NCI-H1930 (cell line): Measurements from ENCODE around the gene SUSD1.

Experiments used
- DNase-seq, 2 experiments: peaks; one replicate each; lab custom pipeline; 2025; lab: John Stamatoyannopoulos, UW

Gene SUSD1

DNA sequence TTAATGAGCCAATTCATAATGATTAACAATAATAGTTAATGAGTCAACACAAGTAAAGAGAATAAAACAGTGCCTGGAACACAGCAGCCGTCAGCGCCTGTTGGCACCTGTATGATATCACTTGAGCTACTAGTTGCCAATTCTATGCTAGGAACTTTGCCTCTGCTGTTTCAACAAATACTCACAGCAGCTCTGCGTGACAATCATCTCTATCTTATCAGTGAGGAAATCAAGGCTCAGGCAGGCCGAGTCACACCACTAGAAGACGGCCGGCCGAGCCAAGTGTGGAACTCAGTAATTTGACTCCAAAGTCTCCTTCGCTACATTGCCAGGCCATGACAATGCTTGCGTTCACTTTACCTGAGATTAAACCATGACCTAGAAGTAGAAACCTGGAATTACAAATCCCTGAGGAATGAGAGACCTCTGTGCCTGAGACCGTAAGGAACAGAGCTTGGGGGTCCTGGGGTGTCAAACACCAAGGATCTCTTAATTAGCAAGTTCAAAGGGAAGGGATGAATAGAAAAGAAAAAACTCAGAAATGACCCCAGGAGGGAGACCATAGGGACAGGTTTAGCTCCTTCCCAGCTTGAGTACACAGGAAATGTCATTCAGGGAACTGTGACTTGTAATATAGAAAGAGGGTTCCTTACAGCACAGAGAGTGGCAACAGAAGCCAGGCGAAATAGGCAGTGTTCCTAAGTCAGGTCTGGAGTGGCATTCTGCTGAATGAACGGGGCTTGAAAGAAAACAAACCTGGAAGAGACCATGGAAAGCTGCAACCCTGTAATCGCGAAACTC is 109.1 kb downstream of the SUSD1 start:
- DNase-seq: no peak

DNA sequence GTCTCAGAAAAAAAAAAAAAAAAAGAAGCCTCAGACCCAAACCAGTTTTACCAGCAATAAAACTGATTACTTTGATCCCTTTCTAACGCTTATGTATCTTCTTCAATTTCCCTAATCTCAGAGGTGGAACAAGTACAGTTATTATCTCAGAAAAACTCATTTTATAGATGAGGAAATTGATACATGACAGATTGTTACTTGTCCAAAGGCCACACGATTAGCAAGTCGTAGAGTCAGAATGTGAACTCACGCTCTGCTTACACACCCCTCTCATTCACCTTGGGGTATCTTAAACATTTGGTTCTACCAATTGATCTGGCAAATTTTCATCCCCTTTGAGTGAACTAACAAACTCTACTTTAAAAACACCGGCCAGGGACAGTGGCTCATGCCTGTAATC is 110.2 kb downstream of the SUSD1 start:
- DNase-seq: no peak

DNA sequence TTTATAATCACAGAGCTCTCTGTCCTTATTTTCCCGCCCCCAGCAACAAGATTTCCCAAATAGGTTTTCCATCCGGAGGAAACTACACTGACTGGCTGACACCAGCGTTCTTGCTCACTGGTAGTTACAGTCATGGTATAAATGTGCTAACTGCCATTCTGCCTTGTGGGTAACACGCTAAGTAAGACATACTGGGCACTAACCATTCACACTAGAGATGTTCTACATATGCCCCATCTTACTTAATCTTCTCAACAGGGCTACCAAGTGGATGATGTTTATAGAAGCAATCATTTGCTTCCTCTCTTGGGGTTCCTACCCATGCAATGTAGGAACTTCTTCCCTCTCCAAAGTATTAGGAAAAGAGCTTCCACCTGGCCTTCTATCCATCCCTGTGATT is 111.5 kb downstream of the SUSD1 start:
- DNase-seq: no peak

DNA sequence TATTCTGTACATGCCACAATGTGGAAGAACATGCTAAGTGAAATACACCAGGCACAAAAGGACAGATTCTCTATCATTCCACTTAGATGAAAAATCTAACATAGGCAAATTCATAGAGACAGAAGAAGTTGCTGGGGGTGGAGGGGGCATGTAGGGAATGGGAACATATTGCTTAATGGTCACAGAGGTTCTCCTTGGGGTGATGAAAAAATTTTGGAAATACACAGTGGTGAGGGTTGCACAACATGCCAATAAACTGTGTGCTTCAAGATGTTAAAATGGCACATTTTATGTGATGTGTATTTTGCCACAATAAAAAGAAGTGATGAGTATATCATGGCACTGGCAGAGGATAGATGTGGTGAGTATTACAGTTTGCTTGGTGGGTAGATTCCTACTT is 111.9 kb downstream of the SUSD1 start:
- DNase-seq: no peak

DNA sequence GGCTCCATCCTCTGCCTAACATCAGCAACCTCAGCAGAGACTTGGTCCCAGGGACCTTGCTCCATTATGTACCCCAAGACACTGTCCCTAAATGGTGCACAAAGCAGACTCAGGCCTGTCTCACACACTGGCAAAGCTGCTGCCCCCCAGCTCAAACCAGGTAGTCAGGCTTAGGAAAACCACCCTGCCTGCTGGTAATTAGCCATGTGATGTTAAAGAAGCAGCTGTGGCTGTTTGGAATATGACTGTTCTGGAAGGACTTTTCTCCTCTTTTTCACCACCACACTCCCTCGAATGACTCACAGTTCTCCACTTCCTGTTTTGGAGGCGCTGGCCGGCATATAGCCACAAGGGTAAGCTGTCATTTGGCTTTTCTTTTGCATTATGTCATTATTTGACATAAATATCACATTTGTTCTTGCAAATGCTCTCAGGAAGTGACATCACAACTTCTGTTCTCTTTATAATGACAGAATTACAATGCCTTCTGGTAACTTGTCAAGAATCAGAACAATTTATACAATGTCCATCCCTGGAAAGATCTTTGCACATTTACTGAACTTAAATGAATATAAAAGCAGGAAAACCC is 113.9 kb downstream of the SUSD1 start:
- no peak for DNase-seq

DNA sequence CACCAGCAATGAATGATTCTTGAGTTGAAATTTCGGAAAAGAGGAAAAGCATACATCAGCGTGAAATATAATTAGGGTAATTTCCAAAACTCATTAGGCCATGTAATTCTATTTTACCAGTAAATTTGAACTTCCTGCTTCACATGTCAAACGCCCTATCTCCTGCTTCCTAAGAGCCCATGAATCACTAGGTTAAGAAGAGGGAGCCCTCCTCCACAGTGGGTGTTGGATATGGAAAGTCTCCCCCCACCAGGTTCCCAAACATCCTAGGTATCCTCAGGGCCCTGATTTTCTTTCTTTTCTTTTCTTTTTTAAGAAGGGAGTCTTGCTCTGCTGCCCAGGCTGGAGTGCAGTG is 115.2 kb downstream of the SUSD1 start:
- no peak for DNase-seq

DNA sequence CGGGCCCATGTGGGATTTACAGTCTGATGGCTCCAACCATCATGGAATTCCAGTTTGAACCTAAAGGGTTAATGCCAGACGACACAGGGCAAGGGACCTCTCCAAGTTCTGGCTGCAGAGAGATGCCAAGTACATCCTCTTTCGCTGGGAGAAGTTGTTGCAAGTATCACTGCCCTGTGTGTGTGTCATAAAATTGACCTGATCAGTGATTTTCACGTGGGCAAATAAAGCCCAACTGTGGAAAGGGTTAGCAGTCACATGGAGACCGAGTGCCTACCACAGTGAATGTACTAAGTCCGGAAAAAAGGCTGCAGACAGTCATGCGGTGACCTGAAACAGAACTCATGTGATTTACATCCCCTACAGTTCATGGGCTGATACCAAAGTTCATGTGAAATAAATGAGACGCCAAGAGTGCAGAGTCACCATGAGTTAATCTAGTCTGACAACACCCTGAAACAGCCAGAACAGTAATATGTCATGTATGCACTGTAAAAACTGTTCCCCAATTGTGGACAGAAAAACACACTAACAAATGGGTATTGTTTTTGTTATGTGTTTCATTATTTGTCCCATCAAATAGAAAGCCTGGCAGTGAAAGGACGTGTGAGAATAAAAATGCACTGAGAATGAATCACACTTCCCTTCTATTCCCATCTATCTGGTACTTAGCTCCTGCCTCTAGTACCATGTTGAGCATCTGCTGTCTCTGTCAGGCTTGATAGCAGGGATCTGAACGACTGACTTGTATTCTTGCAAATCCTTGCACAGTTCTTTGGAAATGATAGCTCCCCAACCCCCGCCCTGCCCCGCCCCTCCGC is 115.7 kb downstream of the SUSD1 start:
- no peak for DNase-seq

DNA sequence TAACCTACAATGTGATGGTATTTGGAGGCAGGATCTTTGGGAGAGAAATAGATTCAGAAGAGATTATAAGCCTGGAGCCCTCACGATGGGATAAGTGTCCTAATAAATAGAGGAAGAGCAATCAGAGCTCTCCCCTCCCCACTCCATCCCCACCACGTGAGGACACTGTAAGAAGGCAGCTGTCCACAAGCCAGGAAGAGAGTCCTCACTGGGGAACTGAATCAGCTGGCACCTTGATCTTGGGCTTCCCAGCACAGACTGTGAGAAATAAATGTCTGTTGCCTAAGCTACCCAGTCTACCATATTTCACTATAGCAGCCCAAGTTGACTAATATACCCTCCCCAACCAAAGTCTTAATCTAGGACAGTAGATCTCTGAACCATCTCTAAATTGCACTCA is 118.1 kb downstream of the SUSD1 start:
- no peak for DNase-seq

DNA sequence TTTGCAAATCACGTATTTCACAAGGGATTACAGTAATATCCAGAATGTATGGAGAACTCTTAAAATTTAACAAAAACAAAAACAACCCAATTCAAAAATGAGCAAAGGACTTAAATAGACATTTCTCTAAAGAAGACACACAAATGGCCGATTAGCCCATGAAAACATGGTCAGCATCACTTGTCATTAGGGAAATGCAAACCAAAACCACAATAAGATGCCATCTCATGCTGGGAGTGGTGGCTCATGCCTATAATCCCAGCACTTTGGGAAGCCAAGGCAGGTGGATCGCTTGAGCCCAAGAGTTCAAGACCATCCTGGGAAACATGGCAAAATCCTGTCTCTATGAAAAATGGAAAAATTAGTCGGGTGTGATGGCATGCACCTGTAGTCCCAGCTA is 120.2 kb downstream of the SUSD1 start:
- DNase-seq: no peak

DNA sequence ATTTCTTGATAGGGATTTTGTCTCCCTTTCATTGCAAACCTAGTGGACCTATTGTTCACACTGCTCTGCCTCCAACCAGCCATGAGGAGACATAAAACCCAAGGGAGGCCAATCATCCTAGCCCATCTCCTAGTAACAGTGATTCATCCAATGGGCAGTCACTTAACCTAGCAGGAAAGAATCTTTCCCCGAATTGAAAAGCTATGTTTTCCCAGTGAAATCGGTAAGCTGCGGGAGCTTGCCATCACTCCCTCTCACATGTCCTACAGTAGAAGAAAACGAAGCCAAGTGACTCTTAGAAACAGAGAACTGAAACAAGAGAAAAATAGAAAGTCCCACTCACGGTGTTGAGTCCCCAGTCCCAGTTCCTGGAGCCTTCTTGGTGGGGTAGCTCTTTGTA is 123.3 kb downstream of the SUSD1 start:
- DNase-seq: no peak

DNA sequence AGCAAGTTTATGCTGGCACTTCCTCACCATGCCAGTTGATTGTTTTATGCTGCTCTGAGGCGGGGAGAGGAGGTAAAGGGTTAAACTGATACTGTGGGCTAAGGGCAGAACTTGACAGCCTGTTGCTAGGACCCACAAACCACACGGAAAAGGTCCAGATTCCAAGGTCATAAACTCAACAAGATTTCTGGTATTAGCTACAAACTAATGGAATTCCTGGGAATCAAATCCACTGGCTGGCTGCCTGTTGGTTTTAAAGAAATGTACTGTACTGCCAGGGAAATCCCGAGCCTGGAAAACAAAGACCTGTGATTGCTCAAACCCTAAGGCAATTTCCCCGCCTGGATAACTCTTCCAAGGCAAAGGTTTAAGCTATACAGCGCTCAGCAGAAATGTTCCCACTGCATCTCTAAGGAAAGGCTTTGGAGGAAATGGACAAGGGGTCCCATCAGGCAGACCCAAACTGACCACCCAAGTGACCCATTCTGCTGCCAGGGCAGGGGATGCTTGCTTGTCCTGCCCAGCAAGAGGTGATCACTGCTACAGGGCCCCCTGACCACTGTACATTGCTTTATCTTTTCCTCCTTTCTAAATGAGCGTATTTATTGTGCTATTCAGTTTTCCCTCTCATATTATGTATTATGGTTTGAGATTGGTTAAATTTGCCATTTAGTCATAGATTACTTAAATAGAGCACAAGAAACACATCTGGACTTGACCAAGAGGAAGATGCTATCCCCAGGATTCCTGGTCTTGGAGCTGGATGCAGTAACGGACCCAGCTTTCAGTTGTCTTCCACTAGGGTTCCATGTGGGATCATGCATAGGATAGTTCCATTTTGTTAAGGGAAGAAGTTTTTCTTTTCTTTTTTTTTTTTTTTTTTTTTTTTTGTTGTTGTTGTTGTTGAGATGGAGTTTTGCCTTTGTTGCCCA is 124.3 kb downstream of the SUSD1 start:
- DNase-seq: no peak

DNA sequence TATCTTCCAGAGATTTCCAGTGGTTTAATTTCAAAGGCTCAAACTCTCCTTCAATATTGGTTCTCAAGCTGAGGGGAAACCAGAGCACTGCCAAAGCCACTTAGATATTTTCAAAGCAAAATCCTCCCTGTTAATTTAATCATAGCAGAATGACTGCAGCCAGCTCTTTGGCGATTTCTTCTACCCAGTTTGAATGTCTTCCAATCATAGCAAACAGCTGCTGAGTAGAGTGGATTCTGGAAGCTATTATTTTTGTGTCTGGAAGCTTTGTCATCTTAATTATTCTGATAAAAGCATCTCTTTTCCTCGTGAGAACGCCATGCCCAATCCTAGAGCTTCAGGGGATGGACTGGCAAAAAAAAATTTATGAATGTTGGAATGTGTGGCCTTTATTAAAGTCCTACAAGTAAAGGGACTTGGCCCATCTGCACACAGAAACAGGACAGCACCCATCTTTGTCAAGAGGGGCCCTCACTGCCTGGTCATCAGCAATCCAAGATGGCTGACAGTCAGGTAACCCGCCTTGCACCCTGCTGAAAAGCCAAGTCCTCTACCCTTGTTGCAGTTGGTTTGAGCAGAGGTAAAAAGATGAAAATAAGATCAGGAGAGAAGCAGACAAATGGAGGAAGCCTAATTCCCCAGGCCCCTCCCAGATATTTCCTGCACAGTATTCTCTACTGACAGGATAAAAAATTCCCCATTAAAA is 125.1 kb downstream of the SUSD1 start:
- no peak for DNase-seq

DNA sequence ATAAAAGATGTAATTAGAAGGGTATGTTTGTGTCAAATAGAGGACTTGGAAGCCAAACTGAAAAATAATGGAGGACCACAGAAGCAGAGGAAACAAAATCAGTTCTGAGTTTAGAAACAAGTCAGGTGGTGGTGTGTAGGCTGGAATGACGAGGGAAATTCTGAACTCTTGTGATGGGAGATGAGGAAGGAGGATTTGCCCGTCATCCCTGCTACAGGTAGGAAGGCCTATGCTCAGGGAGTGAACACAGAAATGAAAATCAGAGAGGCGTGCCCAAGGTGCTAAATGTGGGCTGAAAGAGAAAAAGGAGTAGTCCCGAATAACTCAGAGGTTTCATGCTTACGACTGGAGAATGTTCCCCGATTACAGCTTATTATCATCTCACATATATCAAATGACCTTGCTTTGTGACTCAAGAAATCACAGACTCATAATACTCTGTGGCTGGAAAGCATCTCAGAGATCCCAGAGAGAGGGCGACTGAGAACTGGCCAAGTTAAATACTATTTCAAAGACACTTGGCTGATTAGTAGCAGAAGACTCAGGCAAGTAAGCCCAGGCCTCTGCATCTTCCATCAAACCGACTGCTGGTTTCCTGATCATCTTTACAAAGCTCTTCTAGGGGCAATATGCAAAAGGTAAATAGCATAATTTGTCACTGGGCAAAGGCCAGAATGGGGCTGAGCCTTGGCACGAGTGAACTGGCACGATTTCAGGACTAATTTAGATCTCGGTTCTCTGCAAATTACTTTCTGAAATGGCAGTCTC is 126.0 kb downstream of the SUSD1 start:
- DNase-seq: no peak

DNA sequence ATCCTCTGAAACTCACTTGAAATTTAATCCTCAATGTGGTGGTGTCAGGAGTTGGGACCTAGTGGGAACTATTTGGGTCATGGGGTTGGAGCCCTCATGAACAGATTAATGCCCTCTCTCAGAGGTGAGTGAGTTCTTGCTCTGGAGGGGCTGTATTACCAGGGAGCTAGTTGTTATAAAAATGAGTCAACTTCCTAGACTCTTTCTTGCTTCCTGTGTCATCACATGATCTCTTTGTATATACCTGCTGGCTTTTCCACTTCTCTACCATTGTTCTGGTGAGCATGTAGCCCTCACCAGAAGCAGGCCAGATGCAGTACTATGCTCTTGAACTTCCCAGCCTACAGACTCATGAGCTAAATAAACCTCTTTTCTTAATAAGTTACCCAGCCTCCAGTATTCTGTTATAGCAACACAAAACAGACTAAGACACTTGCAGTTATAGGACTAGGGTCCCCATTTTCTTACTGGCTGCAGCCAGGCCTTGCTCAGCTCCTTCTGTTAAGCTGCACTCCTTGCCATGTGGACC is 127.5 kb downstream of the SUSD1 start:
- no peak for DNase-seq

DNA sequence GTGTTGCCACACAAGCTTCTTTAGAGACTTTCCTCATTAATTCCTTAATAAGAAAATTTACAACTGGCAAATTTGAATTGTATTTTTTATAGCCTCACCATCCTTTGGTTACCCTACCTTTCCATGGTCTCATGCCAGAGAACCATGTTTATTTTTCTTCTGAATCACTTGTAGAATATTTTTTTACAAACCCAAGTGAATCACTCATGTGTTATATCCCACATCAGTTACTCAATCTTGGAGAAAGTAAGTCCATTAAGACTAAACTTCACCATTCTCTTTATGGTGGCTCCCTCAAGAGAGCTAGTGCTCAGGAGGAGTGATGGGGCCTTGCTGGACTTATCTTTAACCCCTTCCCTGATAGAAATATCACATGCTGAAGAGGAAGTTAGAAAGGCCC is 128.9 kb downstream of the SUSD1 start:
- no peak for DNase-seq

DNA sequence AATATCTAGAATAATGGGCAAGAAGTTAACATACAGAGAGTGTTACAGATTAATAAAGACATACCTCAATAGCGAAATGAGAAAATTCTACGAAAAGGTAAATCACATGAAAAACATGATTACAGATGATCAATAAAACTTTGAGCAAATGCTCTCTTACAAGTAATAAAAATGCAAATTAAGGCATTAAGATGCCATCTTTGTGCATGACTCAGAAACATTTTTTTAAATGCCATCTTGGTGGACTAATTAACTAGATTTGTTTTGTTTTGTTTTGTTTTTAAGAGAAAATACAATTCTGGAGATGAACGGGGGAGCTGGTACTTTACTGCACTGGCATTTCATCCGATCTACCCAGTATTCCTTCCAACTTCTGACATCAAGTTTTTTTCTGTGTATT is 130.2 kb downstream of the SUSD1 start:
- no peak for DNase-seq

DNA sequence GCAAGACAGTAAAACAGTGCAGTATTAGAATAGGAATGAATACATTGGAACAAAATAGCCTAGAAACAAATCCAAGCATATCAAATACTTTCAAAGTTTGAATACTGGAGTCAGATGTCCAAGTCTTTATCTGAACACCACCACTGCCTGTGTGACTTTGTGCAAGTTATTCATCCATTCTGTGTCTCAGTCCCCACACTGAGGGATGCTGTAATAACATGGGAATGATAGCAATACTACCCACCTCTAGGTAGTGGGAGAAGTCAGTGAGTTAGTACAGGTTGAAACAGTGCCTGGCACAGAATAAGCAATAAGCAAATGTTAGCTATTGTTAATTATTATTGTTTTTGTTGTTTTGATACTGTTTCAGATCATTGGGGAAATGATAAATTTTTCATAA is 130.9 kb downstream of the SUSD1 start:
- no peak for DNase-seq

DNA sequence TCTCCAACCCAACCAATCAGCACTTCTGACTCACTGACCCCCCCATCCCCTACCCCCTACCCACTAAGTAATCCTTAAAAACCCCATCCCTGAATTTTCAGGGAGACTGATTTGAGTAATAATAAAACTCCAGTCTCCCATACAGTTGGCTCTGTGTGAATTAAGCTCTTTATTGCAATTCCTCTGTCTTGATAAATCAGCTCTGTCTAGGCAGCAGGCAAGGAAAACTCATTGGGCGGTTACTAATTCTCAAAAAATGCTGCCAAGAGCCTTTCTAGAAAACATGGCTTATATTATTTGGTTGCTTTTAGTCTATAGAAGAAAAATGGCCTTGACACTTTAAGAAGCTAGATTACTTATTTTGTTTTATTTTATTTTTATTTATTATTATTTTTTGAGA is 131.7 kb downstream of the SUSD1 start:
- no peak for DNase-seq

DNA sequence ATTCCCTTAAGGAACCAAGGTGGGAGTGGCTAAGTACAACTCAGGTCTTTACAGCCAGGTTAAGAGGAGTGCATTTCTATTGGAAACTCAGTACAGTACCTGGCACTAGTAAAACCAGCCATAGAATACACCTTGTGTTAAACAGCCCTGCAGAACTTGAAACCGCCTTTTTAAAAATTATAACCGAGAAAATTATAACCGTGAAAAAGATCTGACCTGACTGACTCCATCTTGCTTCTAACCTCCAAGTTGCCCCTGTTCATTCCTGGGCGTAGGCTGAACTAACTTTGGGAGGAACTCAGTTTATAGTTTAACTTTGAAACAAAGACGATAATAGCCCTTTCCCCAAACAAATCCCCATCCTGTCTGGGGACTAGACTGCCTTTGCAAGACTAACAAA is 132.3 kb downstream of the SUSD1 start:
- DNase-seq: no peak

DNA sequence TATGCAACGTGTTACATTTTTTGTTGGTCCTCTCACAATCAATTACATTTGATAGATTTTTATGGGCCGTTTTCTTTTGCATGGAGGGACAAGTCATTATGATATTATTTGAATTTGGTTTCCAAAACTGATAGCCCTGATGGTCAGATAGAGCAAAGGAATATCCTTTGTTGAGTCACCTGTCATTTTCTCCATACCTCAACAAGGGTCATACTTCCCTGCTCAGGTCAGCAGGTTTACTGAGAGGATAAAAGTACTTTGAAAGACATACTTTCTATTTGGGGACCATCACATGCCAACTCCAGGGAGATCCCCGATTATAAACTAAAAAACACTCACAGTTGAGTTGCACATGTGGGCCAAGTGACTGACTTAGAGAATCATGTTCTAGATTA is 132.9 kb downstream of the SUSD1 start:
- no peak for DNase-seq
